ENCODE measurements around the gene CA11.
A peak's percentile ranks its signal among the peaks of the same experiment; 100 is the strongest.

CA11 gene

GRCh38 chr19:48611872-48612271, 34.1 kb downstream of the CA11 start:
- no peak for DNase-seq

- no peak for DNase-seq
These were observed 36.3 kb downstream of the CA11 start for GRCh38 chr19:48609571-48610108.

GRCh38 chr19:48608798-48609263, 37.2 kb downstream of the CA11 start:
- peak; percentile 31 for DNase-seq

- no peak for DNase-seq
These were observed 38.6 kb downstream of the CA11 start for GRCh38 chr19:48607359-48607755.

GRCh38 chr19:48606463-48607358, 39.3 kb downstream of the CA11 start, which contains the start of gene SPACA4:
SPACA4 (plus strand) TSS chr19:48606742; CDS start chr19:48606979, 237 bp downstream.
- no peak for DNase-seq

- no peak for DNase-seq
These were observed 42.1 kb downstream of the CA11 start for GRCh38 chr19:48603850-48604249.

GRCh38 chr19:48603449-48603848, 42.5 kb downstream of the CA11 start:
- no peak for DNase-seq

GRCh38 chr19:48603001-48603400, 43.0 kb downstream of the CA11 start:
- no peak for DNase-seq

- no peak for DNase-seq
These were observed 45.1 kb downstream of the CA11 start for GRCh38 chr19:48600679-48601417.

- DNase-seq, result no peak
These were observed 46.8 kb downstream of the CA11 start for GRCh38 chr19:48598996-48599700.

- DNase-seq, result no peak
These were observed 49.1 kb downstream of the CA11 start for GRCh38 chr19:48596679-48597465.

- DNase-seq, result no peak
These were observed 49.8 kb downstream of the CA11 start for GRCh38 chr19:48596237-48596636.

GRCh38 chr19:48595833-48596232, 50.2 kb downstream of the CA11 start:
- DNase-seq, result no peak

- DNase-seq, result no peak
These were observed 50.8 kb downstream of the CA11 start for GRCh38 chr19:48595171-48595570.

GRCh38 chr19:48591021-48591420, 55.0 kb downstream of the CA11 start:
- no peak for DNase-seq

- DNase-seq, result peak; percentile 65
These were observed 57.2 kb downstream of the CA11 start for GRCh38 chr19:48588670-48589401.

Data from GOT3 (cell line).